ENCODE measurements around the gene ZNF100.
"Not testable (repeated sequence)": the region's sequence is repeated elsewhere in the genome, so short reads cannot be mapped to it uniquely, and the experiment has no call there.

The ZNF100 gene

GRCh38 chr19:21767065-21767800, at the start of gene ZNF100:
ZNF100 (minus strand) TSS chr19:21767579; CDS start chr19:21767429, 150 bp downstream.
- peak; percentile 84 for DNase-seq

- DNase-seq, result no peak
Observed at GRCh38 chr19:21812448-21812847, 45.1 kb upstream of the ZNF100 start.

GRCh38 chr19:21808400-21809000, 41.1 kb upstream of the ZNF100 start:
- not testable (repeated sequence) for DNase-seq

- no peak for DNase-seq
Observed at GRCh38 chr19:21789466-21790085, 22.2 kb upstream of the ZNF100 start.

GRCh38 chr19:21786936-21787335, 19.6 kb upstream of the ZNF100 start:
- DNase-seq, result no peak

- not testable (repeated sequence) for DNase-seq
Observed at GRCh38 chr19:21775792-21776191, 8.4 kb upstream of the ZNF100 start.

- not testable (repeated sequence) for DNase-seq
Observed at GRCh38 chr19:21766705-21767064, 694 bp downstream of the ZNF100 start.

GRCh38 chr19:21765151-21765550, 2.2 kb downstream of the ZNF100 start:
- DNase-seq, result no peak

GRCh38 chr19:21761547-21761946, 5.8 kb downstream of the ZNF100 start:
- DNase-seq, result not testable (repeated sequence)

GRCh38 chr19:21758296-21758695, 9.1 kb downstream of the ZNF100 start:
- DNase-seq, result no peak

- DNase-seq, result not testable (repeated sequence)
Observed at GRCh38 chr19:21755555-21755954, 11.8 kb downstream of the ZNF100 start.

- no peak for DNase-seq
Observed at GRCh38 chr19:21751384-21751783, 16.0 kb downstream of the ZNF100 start.

GRCh38 chr19:21750586-21751128, 16.7 kb downstream of the ZNF100 start:
- DNase-seq, result no peak

GRCh38 chr19:21749090-21749489, 18.3 kb downstream of the ZNF100 start:
- no peak for DNase-seq

GRCh38 chr19:21748088-21748487, 19.3 kb downstream of the ZNF100 start:
- no peak for DNase-seq

- no peak for DNase-seq
Observed at GRCh38 chr19:21740559-21740958, 26.8 kb downstream of the ZNF100 start.

- not testable (repeated sequence) for DNase-seq
Observed at GRCh38 chr19:21726942-21727747, 40.2 kb downstream of the ZNF100 start.

- no peak for DNase-seq
Observed at GRCh38 chr19:21713761-21714160, 53.6 kb downstream of the ZNF100 start.

GRCh38 chr19:21709464-21709863, 57.9 kb downstream of the ZNF100 start:
- DNase-seq, result no peak

GRCh38 chr19:21707878-21708277, 59.5 kb downstream of the ZNF100 start:
- not testable (repeated sequence) for DNase-seq

- no peak for DNase-seq
Observed at GRCh38 chr19:21707065-21707464, 60.3 kb downstream of the ZNF100 start.

GRCh38 chr19:21705393-21705792, 62.0 kb downstream of the ZNF100 start:
- no peak for DNase-seq

- no peak for DNase-seq
Observed at GRCh38 chr19:21704320-21704719, 63.1 kb downstream of the ZNF100 start.
